Hepatocyte (in vitro differentiated cells): ENCODE results near the gene PAPPA. TPM values are rescaled to one million over a fixed set of nuclear protein-coding genes. Genes with fewer than 3 reads are reported as not detected.
A peak's percentile ranks its signal among the peaks of the same experiment; 100 is the strongest.

Source experiments
- DNase-seq: peaks from one replicate; pipeline ENCODE4 v3.0.0-alpha.2; 2016; ENCODE audit warnings: low spot score
- H2AFZ ChIP-seq: fragments of 200-600 bp; sonication (generic); 2 replicates; pipeline ENCODE4 v1.6.0; 2016; ENCODE audit warnings: antibody characterized with exemption, mild to moderate bottlenecking
- H3K27ac ChIP-seq: fragments of 200-600 bp; sonication (generic); 2 replicates; pipeline ENCODE4 v1.5.1; 2016; ENCODE audit warnings: mild to moderate bottlenecking
- H3K27me3 ChIP-seq: fragments of 200-600 bp; sonication (generic); 2 replicates; pipeline ENCODE4 v1.6.1; 2016
- H3K36me3 ChIP-seq: fragments of 200-600 bp; sonication (generic); replicated peaks from 2 replicates; pipeline ENCODE4 v1.5.1; 2016; ENCODE audit warnings: low read depth; ENCODE audit not compliant: insufficient read depth
- H3K4me1 ChIP-seq: fragments of 200-600 bp; sonication (generic); 2 replicates; pipeline ENCODE4 v1.5.1; 2016; ENCODE audit warnings: mild to moderate bottlenecking, moderate library complexity; ENCODE audit not compliant: insufficient read depth
- H3K4me2 ChIP-seq: fragments of 200-600 bp; sonication (generic); 2 replicates; pipeline ENCODE4 v1.6.0; 2016
- H3K4me3 ChIP-seq: fragments of 200-600 bp; sonication (generic); 2 replicates; pipeline ENCODE4 v1.5.1; 2016; ENCODE audit warnings: mild to moderate bottlenecking
- H3K79me2 ChIP-seq: fragments of 200-600 bp; sonication (generic); 2 replicates; pipeline ENCODE4 v1.6.0; 2017; ENCODE audit warnings: mild to moderate bottlenecking
- H3K9me2 ChIP-seq: fragments of 200-600 bp; sonication (generic); replicated peaks from 2 replicates; pipeline ENCODE4 v1.6.0; 2017; ENCODE audit warnings: mild to moderate bottlenecking; ENCODE audit not compliant: insufficient read depth
- H3K9me3 ChIP-seq: fragments of 200-600 bp; sonication (generic); 2 replicates; pipeline ENCODE4 v1.5.1; 2016; ENCODE audit warnings: low read depth, mild to moderate bottlenecking
- H4K20me1 ChIP-seq: fragments of 200-600 bp; sonication (generic); 2 replicates; pipeline ENCODE4 v1.6.0; 2016; ENCODE audit warnings: mild to moderate bottlenecking; ENCODE audit not compliant: insufficient read depth, poor library complexity, severe bottlenecking
- EZH2 ChIP-seq: fragments of 200-600 bp; sonication (generic); IDR thresholded peaks from 2 replicates; pipeline ENCODE4 v1.6.1; 2016; ENCODE audit warnings: antibody characterized with exemption, mild to moderate bottlenecking, borderline replicate concordance
- EZH2phosphoT487 ChIP-seq: fragments of 200-600 bp; sonication (generic); IDR thresholded peaks from one replicate; pipeline ENCODE4 v1.6.1; 2018; ENCODE audit warnings: antibody characterized with exemption, mild to moderate bottlenecking, low read depth, moderate library complexity; ENCODE audit not compliant: unreplicated experiment, severe bottlenecking
- WGBS: methylation state at CpG from one replicate; pipeline ENCODE4 v1.1.6; 2016; ENCODE audit warnings: low lambda C conversion rate; ENCODE audit errors: missing lambda C conversion rate; 5-methylcytosine and 5-hydroxymethylcytosine counted together
- polyA plus RNA-seq: library from polyadenylated mRNA; unstranded; fragments of >200 nt; fragmentation: Nextera tagmentation; extraction: Ambion mirVana; gene quantifications from 2 replicates; pipeline ENCODE4 v1.2.1, GENCODE V29; 2016
- total RNA-seq: library from RNA; depleted of rRNA; stranded (reverse); fragments of >200 nt; gene quantifications from 2 replicates; pipeline ENCODE4 v1.2.3, GENCODE V29; 2014
- TF ChIP-seq, protein P1 (sequence below): fragments of 200-600 bp; sonication (generic); IDR thresholded peaks from 2 replicates; pipeline ENCODE4 v1.5.1; 2016; ENCODE audit warnings: antibody characterized with exemption, mild to moderate bottlenecking; ENCODE audit not compliant: poor library complexity

The PAPPA gene
- total and polyA plus RNA-seq, 2 experiments from 2014 or later: 2.8 to 12.3 TPM

DNA sequence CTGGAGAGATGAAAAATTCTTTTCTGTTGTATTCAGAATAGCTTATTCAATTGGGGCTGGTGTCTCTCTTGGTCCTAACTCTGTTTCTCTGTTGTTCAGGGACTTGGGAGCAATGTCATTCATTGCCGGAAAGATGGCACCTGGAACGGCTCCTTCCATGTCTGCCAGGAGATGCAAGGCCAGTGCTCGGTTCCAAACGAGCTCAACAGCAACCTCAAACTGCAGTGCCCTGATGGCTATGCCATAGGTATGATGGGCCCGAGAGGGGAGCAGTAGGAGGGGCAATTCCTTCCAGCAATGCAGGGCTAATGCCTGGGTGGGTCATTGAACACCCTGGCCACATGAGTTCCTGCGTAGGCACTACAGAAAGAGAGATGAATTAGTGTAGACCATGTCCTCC lies 208.9 kb downstream of the PAPPA start:
- WGBS: 91% methylated on average over 6 of the region's 6 CpGs
- Histone ChIP-seq H3K79me2 (no peaks in the 10 kb centered on the region), H4K20me1 (no peaks in the 10 kb centered on the region), H3K27ac (no peak overlapping the region), H3K4me1 (peaks cover 8% of the 10 kb centered on the region), H2AFZ (no peak overlapping the region), H3K4me3 (no peak overlapping the region), H3K9me2 (no peaks in the 10 kb centered on the region), H3K36me3 (no peaks in the 10 kb centered on the region), H3K9me3 (no peaks in the 10 kb centered on the region), H3K4me2 (no peak overlapping the region), H3K27me3 (no peaks in the 10 kb centered on the region)
- TF ChIP-seq, protein P1, sequence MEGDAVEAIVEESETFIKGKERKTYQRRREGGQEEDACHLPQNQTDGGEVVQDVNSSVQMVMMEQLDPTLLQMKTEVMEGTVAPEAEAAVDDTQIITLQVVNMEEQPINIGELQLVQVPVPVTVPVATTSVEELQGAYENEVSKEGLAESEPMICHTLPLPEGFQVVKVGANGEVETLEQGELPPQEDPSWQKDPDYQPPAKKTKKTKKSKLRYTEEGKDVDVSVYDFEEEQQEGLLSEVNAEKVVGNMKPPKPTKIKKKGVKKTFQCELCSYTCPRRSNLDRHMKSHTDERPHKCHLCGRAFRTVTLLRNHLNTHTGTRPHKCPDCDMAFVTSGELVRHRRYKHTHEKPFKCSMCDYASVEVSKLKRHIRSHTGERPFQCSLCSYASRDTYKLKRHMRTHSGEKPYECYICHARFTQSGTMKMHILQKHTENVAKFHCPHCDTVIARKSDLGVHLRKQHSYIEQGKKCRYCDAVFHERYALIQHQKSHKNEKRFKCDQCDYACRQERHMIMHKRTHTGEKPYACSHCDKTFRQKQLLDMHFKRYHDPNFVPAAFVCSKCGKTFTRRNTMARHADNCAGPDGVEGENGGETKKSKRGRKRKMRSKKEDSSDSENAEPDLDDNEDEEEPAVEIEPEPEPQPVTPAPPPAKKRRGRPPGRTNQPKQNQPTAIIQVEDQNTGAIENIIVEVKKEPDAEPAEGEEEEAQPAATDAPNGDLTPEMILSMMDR: no peak
- TF ChIP-seq EZH2phosphoT487 (no peak), EZH2 (no peak)
- no peak for DNase-seq

DNA sequence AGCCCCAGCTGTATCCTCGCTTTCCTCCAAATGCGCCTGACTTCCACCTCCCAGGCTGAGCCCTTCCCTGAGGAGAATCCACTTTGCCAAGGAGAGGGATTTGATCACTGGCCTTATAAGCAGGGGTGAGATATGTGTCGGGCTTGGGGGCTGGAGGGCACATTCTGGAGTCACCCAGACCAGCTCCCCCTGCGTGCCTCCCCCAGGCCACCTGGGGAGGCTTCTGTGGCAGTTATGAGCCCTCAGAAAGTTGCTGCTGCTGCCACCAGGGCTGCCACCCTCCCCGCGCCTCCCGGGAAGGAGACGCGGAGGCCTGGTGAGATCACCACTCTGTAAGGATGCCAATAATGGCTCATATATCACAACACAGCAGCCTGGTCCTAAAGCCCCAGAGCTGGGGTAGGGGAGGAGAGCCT lies 211.5 kb downstream of the PAPPA start:
- no peak overlapping the region for H3K4me3 ChIP-seq
- H4K20me1 ChIP-seq: no peaks in the 10 kb centered on the region
- peak overlapping the region; percentile 76 for H3K27ac ChIP-seq
- no peaks in the 10 kb centered on the region for H3K9me2 ChIP-seq
- peaks cover 17% of the 10 kb centered on the region for H3K4me1 ChIP-seq
- H3K9me3 ChIP-seq: no peaks in the 10 kb centered on the region
- peak; percentile 70 for DNase-seq
- WGBS: 56% methylated on average over 9 of the region's 9 CpGs
- no peaks in the 10 kb centered on the region for H3K79me2 ChIP-seq
- H3K27me3 ChIP-seq: no peaks in the 10 kb centered on the region
- no peak for TF ChIP-seq EZH2phosphoT487
- TF ChIP-seq, protein P1: no peak
- TF ChIP-seq EZH2: no peak
- no peak overlapping the region for H2AFZ ChIP-seq
- peak overlapping the region; percentile 69 for H3K4me2 ChIP-seq
- H3K36me3 ChIP-seq: no peaks in the 10 kb centered on the region

DNA sequence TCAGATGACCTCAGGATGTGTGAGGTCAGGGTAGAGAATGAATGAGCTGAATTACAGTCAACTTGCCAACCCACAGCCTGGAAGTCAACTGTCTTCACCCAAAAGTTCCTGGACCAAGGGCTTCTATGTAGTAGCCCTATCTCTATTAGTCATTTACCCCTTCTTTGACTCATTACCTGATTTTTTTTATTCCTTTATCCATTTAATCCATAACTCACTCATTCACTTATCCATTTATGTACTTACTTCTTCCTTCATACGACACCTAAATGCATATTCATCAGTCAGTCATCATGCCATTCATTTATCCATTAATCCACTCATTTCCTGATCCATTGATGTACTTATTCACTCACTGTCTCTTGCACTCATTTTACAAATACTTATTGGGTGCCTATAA lies 212.7 kb downstream of the PAPPA start:
- no peaks in the 10 kb centered on the region for H3K9me3 ChIP-seq
- H3K9me2 ChIP-seq: no peaks in the 10 kb centered on the region
- no peaks in the 10 kb centered on the region for H3K27me3 ChIP-seq
- no peak overlapping the region for H3K4me2 ChIP-seq
- H3K4me3 ChIP-seq: no peak overlapping the region
- DNase-seq: no peak
- no peak overlapping the region for H2AFZ ChIP-seq
- TF ChIP-seq EZH2 (no peak), EZH2phosphoT487 (no peak)
- TF ChIP-seq, protein P1: no peak
- no peaks in the 10 kb centered on the region for H3K79me2 ChIP-seq
- WGBS: 100% methylated on average over 1 of the region's 1 CpG
- H4K20me1 ChIP-seq: no peaks in the 10 kb centered on the region
- no peak overlapping the region for H3K27ac ChIP-seq
- H3K4me1 ChIP-seq: peaks cover 17% of the 10 kb centered on the region
- no peaks in the 10 kb centered on the region for H3K36me3 ChIP-seq

DNA sequence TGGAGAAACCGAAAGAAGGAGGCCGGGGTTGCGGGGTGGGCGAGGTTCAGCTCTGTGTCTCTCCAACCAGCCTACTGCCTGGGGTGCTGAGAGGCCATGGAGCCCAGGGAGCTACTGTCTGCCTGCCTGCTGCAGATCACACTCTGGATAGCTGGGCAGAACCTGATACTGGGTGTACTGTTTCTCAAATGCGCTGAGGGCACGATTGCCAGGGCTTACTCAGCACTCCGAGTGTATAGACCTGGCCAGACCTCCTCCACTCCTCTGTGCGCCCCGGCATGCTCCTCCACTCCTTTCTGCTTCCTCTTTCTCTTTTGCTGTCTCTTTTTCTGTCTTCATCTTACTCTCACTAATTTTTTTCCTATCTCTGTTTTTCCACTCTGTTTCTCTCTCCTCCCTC lies 215.1 kb downstream of the PAPPA start:
- no peaks in the 10 kb centered on the region for H4K20me1 ChIP-seq
- no peak for DNase-seq
- H3K4me2 ChIP-seq: no peak overlapping the region
- no peaks in the 10 kb centered on the region for H3K36me3 ChIP-seq
- H2AFZ ChIP-seq: no peak overlapping the region
- H3K9me2 ChIP-seq: no peaks in the 10 kb centered on the region
- no peak overlapping the region for H3K4me3 ChIP-seq
- no peaks in the 10 kb centered on the region for H3K27me3 ChIP-seq
- peaks cover 17% of the 10 kb centered on the region for H3K4me1 ChIP-seq
- WGBS: 85% methylated on average over 9 of the region's 9 CpGs
- no peaks in the 10 kb centered on the region for H3K9me3 ChIP-seq
- TF ChIP-seq, protein P1: no peak
- TF ChIP-seq EZH2phosphoT487 (no peak), EZH2 (no peak)
- no peaks in the 10 kb centered on the region for H3K79me2 ChIP-seq
- H3K27ac ChIP-seq: no peak overlapping the region
